Neuron (in vitro differentiated cells): ENCODE results near the gene RPUSD3.

ENCODE experiments used
- H2AFZ ChIP-seq: one replicate; pipeline ENCODE4 v1.6.1; 2013; ENCODE audit warnings: low read depth, mild to moderate bottlenecking, inconsistent platforms, low read length, moderate library complexity
- H3K27me3 ChIP-seq: one replicate; pipeline ENCODE4 v1.6.1; 2013; ENCODE audit warnings: low read length; ENCODE audit not compliant: insufficient read depth
- H3K36me3 ChIP-seq: one replicate; pipeline ENCODE4 v1.6.1; 2013; ENCODE audit warnings: low read length; ENCODE audit not compliant: insufficient read depth
- H3K4me1 ChIP-seq: one replicate; pipeline ENCODE4 v1.6.1; 2013; ENCODE audit warnings: low read length; ENCODE audit not compliant: insufficient read depth
- H3K4me3 ChIP-seq: 2 replicates; pipeline ENCODE4 v1.5.1; 2013; ENCODE audit warnings: mild to moderate bottlenecking, low read length, moderate library complexity
- H3K9me3 ChIP-seq: one replicate; pipeline ENCODE4 v1.6.1; 2013; ENCODE audit warnings: low read length

The RPUSD3 gene

DNA sequence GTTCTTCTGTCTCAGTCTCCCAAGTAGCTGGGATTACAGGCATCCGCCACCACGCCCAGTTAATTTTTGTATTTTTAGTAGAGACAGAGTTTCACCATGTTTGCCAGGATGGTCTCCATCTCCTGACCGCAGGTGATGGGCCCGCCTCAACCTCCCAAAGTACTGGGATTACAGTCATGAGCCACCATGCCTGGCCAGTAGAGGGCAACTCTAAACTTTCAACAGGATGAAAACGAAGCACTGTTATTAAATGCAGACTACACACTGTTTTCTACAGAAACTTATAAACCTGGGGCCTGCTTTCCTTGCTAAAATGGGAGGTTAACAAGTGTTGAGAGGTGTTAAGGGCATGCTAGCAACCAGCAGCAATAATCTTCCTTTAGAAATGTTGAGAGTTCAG lies 43.3 kb downstream of the RPUSD3 start:
- H3K9me3 ChIP-seq = no peaks in the 10 kb centered on the region
- no peaks in the 10 kb centered on the region for H3K27me3 ChIP-seq
- H2AFZ ChIP-seq = no peak overlapping the region
- peaks cover 73% of the 10 kb centered on the region for H3K36me3 ChIP-seq
- no peaks in the 10 kb centered on the region for H3K4me1 ChIP-seq
- H3K4me3 ChIP-seq = no peak overlapping the region

DNA sequence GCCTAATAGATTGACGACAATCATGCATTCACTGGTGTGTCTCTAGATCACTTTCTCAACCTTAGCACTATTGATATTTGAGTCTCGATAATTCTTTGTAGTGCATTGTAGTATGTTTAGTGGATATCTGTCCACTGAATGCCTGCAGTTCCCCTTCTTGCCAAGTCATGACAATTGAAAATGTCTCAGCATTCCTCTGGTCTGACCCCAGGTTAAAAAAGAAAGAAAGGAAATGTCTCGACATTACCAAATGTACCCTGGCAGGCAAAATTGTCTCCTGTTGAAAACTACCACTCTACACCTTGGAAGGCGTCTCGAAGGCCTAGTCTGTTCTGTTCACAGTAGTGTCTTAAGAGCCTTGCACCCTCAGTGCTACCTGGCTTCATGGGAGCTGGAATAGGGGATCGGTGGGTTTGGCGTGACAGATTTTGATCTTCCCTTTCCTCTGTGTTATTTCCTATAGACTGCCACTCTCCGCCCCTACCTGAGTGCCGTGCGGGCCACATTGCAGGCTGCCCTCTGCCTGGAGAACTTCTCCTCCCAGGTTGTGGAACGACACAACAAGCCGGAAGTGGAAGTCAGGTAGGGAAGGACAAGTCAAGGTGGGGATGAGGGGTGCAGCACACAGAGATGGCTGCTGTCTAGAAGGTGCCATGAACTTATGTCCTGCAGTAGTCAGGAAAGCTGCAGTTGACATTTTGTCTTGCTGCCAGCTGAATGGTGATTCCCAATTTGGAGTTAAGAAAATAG lies 46.4 kb downstream of the RPUSD3 start:
- no peak overlapping the region for H3K4me3 ChIP-seq
- H2AFZ ChIP-seq = no peak overlapping the region
- peaks cover 54% of the 10 kb centered on the region for H3K36me3 ChIP-seq
- H3K4me1 ChIP-seq = peaks cover 8% of the 10 kb centered on the region
- no peaks in the 10 kb centered on the region for H3K27me3 ChIP-seq
- H3K9me3 ChIP-seq = no peaks in the 10 kb centered on the region

DNA sequence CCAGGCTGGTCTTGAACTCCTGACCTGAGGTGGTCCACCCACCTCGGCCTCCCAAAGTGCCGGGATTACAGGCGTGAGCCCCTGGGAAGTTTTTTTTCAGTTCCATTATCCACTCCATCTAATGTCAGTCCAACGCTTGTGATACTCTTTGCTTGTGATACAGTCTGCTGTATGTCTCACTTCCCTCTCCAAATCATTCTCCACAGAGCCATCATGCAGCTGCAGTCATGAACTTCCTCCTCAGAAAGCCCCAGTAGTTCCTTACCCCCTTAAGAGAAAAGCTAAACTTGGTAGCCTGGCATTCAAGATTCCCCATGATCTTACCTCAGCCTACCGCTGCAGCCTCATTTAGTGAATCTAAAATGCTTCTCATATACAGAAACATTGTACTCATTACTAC lies 48.6 kb downstream of the RPUSD3 start:
- H3K9me3 ChIP-seq = no peaks in the 10 kb centered on the region
- no peak overlapping the region for H3K4me3 ChIP-seq
- H3K4me1 ChIP-seq = peaks cover 15% of the 10 kb centered on the region
- H3K36me3 ChIP-seq = peaks cover 50% of the 10 kb centered on the region
- H3K27me3 ChIP-seq = no peaks in the 10 kb centered on the region
- H2AFZ ChIP-seq = no peak overlapping the region

DNA sequence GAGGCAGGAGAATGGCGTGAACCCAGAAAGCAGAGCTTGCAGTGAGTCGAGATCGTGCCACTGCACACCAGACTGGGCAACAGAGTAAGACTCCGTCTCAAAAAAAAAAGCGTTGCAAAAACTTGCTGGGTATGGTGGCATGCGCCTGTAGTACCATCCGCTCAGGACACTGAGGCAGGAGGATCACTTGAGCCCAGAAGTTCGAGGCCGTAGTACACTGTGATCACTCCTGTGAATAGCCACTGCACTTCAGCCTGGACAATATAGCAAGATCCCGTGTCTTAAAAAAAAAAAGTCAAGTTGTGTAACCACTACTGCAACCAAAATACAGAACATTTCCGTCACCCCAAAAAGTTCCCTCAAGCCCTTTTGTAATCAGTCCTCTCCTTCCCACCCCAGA lies 49.4 kb downstream of the RPUSD3 start:
- Histone ChIP-seq H3K9me3 (no peaks in the 10 kb centered on the region), H3K4me3 (no peak overlapping the region), H2AFZ (no peak overlapping the region), H3K4me1 (peaks cover 15% of the 10 kb centered on the region), H3K36me3 (peaks cover 50% of the 10 kb centered on the region), H3K27me3 (no peaks in the 10 kb centered on the region)

DNA sequence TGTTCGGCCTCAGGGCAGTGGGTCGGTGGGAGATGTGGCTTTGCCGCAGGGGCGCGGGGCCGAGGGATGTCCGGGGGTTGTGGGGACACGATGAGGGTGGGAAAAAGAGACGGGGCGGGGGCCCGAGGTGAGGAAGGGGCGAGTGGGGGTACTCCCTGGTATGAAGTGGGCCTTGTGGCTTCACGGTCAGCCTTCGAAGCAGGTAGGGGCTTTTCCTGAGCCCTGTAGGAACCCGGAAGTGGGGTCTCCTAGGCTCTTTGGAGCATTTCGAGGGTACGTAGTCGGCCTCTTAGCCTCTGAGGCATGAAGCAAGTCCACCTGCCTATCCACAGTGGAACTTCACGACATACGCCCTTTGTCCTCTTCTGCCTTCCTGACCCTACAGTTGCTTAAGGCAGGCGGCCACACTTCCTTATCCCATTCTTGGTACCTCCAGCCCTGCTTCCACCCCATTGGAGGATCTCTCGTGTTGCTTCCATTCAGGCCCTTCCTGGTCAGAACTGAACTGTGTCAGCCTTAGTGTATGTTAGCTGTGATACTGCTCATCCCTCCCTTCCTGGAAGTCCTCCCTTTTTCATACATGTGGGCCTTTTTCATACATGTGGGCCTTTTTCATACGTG lies 50.5 kb downstream of the RPUSD3 start:
- Histone ChIP-seq H3K9me3 (no peaks in the 10 kb centered on the region), H3K36me3 (peaks cover 46% of the 10 kb centered on the region), H3K4me3 (peak overlapping the region; percentile 95), H3K4me1 (peaks cover 15% of the 10 kb centered on the region), H3K27me3 (no peaks in the 10 kb centered on the region), H2AFZ (no peak overlapping the region)

DNA sequence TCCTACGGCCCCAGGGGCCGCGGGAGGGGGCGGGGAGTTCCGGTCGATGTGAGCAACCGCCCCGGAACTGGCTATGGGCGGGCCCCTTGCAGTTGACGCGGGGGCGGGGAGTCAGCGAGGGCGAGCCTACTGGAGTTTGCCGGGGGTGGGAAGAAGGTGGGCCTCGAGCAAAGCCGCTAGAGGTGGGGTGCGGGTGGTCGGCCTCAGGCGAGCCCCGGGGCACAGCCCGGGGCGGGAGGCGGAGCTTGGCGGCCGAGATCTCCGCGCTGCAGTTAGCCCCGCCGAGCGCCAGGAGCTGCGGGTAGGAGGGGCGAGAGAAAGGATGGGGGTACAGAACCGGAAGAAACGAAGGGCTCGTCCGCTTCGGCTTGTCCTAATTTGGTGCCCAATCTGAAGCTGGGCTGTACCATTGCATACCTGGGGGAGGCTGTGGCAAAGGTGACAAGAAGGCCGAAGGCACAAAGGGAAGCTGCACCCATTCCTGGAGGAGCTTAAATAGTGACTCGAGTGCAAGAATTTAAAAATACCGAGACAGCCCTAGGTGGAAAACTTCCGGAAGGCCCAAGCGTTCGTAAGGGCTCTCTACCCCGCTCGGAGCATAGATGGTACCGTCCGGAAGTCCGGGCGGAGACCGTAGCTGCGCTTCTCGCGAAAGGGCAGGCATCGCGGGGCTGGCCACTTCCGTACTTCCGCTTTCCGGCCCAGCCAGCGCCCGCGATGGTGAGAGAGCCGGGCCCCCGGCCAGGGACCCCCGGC lies 51.2 kb downstream of the RPUSD3 start, which contains the start of the genes ARPC4 and TADA3:
TSS of gene ARPC4 (plus strand) at position 678 of the 756 bp plus-strand sequence. CDS start at position 718, 40 bp downstream.
TSS of gene TADA3 (minus strand) at position 69 of the 756 bp plus-strand sequence. CDS start 1,007 bp downstream, outside the sequence.
- H3K4me3 ChIP-seq = peak within 1 kb of the TSS; percentile 95
- peak within 1 kb of the TSS; percentile 50 for H2AFZ ChIP-seq
- H3K4me1 ChIP-seq = peaks cover 15% of the 10 kb centered on the region
- H3K9me3 ChIP-seq = no peaks in the 10 kb centered on the region
- no peaks in the 10 kb centered on the region for H3K27me3 ChIP-seq
- peaks cover 43% of the 10 kb centered on the region for H3K36me3 ChIP-seq

DNA sequence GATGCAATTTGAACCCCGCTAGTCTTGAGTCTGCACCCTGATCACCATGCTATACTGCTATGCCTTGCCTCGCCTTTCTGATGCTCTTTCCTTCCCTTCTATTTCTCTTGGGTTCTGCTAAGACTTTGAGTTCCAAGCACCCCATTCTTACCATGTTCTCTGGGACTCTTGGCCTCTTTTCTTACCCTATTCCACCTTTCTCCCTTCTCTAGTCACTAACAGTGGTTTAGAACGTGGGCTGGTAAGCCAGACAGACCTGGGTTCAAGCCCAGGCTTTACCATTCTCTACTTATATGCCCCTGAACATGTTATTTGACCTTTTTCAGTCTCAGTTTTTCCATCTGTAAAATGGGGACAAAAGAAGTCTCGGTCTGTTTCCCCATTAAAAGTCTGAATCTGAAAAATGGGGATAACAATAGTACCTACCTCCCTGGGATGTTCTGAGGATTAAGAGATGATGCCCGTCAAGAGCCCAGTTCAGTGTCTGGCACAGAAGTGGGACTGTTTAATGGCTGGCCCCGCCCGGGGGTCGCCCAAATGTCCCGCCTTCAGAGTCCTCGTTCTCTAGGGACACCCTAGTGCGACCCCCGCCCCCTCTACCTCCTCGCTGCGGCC lies 51.9 kb downstream of the RPUSD3 start:
- Histone ChIP-seq H2AFZ (peak overlapping the region; percentile 50), H3K4me1 (peaks cover 15% of the 10 kb centered on the region), H3K36me3 (peaks cover 43% of the 10 kb centered on the region), H3K9me3 (no peaks in the 10 kb centered on the region), H3K27me3 (no peaks in the 10 kb centered on the region), H3K4me3 (peak overlapping the region; percentile 95)

DNA sequence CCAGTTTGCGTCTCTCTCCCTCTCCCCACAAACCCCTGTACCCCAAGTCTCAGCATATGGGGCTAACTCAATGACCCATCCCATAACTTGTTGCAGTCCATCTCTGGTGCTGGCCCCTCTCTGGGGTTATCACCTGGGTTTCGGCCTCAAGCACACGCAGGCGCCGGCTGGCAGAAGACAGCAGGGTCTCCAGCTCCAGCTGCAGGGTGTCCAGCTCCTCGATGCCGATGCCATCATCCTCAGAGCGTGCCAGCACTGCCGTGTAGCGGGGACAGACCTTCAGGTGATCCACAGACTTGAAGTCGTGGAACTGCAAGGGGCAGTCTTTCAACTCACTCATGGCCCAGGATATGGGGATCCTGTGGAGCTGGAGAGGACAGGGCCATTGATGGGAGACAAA lies 52.7 kb downstream of the RPUSD3 start:
- peaks cover 15% of the 10 kb centered on the region for H3K4me1 ChIP-seq
- H3K27me3 ChIP-seq = no peaks in the 10 kb centered on the region
- no peaks in the 10 kb centered on the region for H3K9me3 ChIP-seq
- no peak overlapping the region for H2AFZ ChIP-seq
- no peak overlapping the region for H3K4me3 ChIP-seq
- peaks cover 50% of the 10 kb centered on the region for H3K36me3 ChIP-seq
